DLD1 (cell line): ENCODE results near the gene ABCB10.
"Not testable (repeated sequence)": the region's sequence is repeated elsewhere in the genome, so short reads cannot be mapped to it uniquely, and the experiment has no call there.

Experiments used
- in situ Hi-C: cut with HindIII; loops from 2 replicates; pipeline ENCODE4 v1.10.0; 2017; ENCODE audit warnings: low sequenced_read_pairs

The ABCB10 gene

GRCh38 chr1:229479660-229480399, 78.7 kb downstream of the ABCB10 start:
- in situ Hi-C loops, result no loop called here

GRCh38 chr1:229478852-229479251, 79.7 kb downstream of the ABCB10 start:
- in situ Hi-C loops, result no loop called here

DNA sequence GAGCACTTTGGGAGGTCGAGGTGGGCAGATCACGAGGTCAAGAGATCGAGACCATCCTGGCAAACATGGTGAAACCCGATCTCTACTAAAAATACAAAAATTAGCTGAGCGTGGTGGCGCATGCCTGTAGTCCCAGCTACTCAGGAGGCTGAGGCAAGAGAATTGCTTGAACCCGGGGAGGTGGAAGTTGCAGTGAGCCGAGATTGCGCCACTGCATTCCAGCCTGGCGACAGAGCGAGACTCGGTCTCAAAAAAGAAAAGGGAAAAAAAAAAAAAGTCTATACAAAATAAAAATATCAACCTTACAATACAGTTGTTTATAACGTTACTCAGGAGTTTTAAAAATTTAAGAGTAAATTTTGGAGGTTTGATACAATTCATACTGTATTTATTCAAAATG, 82.6 kb downstream of the ABCB10 start:
- in situ Hi-C loops, result not testable (repeated sequence)

GRCh38 chr1:229474509-229474908, 84.0 kb downstream of the ABCB10 start:
- in situ Hi-C loops, result no loop called here

- in situ Hi-C loops, result no loop called here
Measured at GRCh38 chr1:229471175-229471574, 87.3 kb downstream of the ABCB10 start.

DNA sequence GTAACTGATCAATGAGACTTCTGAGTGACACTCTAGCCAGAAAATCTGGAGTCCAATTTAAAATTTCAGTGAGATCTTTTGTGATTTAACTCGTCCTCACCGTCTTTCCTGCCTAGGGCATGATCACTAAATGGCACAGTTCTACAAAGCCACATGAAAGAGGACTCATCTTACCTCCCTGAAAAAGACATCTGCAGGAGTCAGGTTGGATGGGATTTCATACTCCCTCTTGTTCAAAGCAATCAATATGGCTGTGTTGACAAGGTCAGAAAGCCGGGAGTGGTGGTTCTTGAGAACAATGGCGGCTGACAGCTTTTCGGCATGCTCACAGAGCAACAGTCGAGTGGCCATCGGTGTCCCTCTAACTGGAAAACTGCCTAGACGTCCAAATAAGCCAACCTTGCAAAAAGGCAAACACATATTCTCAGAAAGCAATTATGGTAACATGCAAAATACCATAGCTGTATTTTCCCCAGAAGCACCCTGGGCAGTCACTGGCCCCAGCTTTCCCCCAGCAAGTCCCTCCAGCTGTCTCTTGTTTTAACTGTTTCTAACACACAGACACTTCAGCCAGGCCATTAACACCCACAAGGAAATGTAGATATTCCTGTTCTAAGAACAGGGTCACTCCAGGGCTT, 88.0 kb downstream of the ABCB10 start:
- in situ Hi-C loops, result no loop called here

DNA sequence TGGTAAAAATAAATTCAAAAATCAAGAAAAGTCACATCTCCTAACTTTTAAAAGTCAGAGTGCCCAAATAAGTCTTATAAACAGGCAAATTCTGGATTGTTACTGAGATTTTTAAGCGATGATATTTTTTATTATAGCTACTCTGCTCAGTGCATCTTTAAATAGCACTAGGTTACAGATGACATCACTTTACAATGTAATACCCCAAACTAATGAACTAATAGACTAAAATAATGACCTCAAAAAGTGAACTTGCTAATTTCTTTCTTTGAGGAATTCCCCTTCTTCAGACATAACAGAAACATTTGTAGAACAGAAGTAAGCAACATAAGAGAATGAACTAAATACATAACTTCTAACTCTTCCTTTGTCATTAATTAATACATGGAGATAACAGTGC, 91.6 kb downstream of the ABCB10 start:
- in situ Hi-C loops, result no loop called here
